Stimulated activated CD4-positive, alpha-beta T cell treated with anti-CD3 and anti-CD28 coated beads, Interleukin-4, amount 100 ng/mL, for 24 hours (primary cell): ENCODE data around the gene CHRFAM7A.
A peak's percentile ranks its signal among the peaks of the same experiment; 100 is the strongest.
"Not testable (repeated sequence)": the region's sequence is repeated elsewhere in the genome, so short reads cannot be mapped to it uniquely, and the experiment has no call there.

Experiments
- DNase-seq: peaks from one replicate; pipeline ENCODE4 v3.0.0-alpha.2; 2020

CHRFAM7A gene

GRCh38 chr15:30392766-30393663 is at the start of gene CHRFAM7A:
TSS of gene CHRFAM7A (minus strand) at chr15:30393540. CDS start at chr15:30383351, 10,189 bp downstream.
- DNase-seq = not testable (repeated sequence)

GRCh38 chr15:30438348-30438747 is 45.0 kb upstream of the CHRFAM7A start:
- not testable (repeated sequence) for DNase-seq

- not testable (repeated sequence) for DNase-seq
Observed at GRCh38 chr15:30435878-30436277, 42.5 kb upstream of the CHRFAM7A start.

GRCh38 chr15:30420723-30421122 is 27.4 kb upstream of the CHRFAM7A start:
- DNase-seq = not testable (repeated sequence)

- DNase-seq = not testable (repeated sequence)
Observed at GRCh38 chr15:30414160-30414559, 20.8 kb upstream of the CHRFAM7A start, which contains the start of gene GOLGA8R. TSS of gene GOLGA8R (minus strand) at chr15:30414260. CDS start at chr15:30414162, 98 bp downstream.

DNA sequence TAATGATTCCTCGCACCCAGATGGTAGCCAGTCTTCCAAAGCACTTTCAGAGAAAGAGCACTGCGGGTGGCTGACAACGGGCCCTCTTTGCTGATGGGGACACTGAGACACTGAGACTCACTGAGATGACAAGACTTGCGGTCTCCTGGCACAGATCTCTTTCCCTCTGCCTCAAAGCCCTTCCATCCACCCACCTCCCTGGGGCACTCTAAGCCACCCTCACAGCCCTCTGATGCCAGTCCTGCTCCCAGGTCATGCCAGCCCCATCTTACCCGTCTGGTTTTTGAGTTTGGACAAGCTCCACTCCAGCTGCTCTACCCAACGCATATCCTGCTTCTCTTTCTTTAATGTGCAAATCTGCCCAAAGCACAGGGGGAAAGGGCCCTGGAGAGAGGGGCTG is 14.3 kb upstream of the CHRFAM7A start:
- DNase-seq = not testable (repeated sequence)

DNA sequence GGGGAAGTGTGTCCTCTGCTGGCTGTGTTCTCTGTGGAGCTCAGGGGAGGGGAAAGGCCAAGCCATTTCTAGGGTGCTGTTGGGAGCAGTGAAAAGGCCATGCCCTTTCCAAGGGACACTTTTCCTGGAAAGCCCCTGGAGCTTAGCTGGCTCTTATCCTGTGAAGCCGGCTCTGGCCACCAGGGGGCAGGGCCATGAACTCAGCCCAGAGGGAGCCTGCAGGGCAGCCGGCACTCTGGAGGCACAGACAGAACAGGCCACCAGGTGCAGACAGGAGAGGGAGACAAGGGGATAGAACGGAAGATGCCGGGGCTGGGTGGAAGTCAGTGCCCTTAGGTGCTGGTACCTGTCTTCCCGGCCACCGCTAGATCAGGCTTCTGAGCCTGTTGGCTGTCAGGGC is 5.6 kb upstream of the CHRFAM7A start:
- DNase-seq = peak; percentile 69

GRCh38 chr15:30393664-30393991 is 288 bp upstream of the CHRFAM7A start:
- DNase-seq = not testable (repeated sequence)

- not testable (repeated sequence) for DNase-seq
Observed at GRCh38 chr15:30386318-30386887, 6.9 kb downstream of the CHRFAM7A start.

DNA sequence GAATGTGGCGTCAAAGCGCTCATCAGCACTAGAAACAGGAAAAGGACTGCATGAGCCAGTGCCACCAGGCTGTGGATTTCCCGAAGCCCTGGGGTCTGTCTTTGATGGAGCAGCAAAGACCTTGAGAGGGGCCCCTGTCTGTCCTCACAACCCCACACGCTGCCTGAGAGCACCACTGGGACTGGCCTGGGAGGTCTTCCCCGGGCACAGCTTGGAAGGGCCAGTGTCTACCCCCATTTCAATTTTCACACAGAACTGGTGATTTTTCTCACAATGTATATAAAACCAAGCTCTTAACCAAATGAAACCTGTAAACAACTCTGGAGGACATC is 16.3 kb downstream of the CHRFAM7A start:
- not testable (repeated sequence) for DNase-seq

DNA sequence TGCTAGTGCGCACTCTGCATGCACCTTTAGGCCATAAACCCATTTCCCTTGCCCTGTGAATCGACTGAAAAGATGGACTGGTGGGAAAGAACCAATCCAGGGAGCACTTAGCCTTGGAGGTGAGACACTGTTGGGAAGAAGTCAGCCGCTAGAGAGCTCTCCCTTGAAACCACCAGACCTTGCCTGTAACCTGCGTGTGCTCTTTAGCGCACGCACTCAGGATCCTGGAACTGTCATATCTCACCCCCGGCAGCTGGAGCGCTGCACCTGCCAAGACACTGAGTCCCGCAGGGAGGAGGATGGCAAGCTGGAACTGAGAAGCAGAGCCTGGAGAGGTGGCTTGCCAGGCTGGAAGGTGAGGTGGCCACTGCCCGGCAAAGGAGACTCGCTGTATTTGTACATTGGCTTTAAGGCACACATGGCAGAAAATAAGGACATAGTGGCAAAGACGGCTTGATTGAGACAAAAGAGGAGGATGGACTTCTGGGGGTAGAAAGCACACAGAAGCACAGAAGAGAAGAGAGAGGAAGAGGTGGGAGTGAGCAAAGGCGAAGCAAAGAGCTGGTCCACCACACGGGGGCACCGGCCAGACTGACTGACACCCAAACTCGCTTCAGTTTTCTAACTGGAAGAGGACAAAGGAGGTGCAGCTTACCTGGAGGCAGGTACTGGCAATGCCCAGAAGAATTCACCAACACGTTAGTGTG is 16.8 kb downstream of the CHRFAM7A start:
- not testable (repeated sequence) for DNase-seq

DNA sequence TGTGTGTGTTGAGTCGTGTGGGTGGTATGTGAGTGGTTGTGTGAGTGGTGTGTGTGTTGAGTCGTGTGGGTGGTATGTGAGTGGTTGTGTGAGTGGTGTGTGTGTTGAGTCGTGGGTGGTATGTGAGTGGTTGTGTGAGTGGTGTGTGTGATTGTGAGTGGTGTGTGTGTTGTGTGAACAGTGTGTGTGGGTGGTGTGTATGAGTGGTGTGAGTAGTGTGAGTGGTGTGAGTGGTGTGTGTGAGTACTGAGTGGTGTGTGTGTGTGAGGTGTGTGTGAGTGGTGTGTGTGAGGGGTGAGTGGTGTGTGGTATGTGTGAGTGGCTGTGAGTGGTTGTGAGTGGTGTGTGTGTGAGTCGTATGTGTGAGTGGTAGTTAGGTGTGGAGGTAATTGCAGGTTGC is 17.5 kb downstream of the CHRFAM7A start:
- not testable (repeated sequence) for DNase-seq

- not testable (repeated sequence) for DNase-seq
Observed at GRCh38 chr15:30374862-30375261, 18.5 kb downstream of the CHRFAM7A start.

DNA sequence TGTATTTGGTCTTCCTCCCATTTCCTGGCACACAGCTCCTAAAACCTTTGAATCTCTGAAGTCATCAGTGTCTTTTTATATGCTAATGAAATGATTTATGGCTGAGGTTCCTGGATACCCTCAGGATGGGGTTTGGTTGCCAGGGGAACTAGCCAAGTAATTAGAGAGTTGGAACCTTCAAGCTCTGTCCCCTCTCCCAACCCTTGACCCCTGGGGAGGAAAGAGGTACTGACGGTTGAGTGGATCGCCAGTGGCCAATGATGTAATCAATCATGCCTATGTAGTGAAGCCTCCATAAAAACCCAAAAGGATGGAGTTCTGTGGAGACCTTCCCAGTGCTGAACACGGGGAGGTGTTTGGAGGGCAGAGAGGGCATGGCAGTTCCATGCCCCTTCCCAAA is 25.1 kb downstream of the CHRFAM7A start:
- not testable (repeated sequence) for DNase-seq

GRCh38 chr15:30367246-30367645 is 26.1 kb downstream of the CHRFAM7A start:
- not testable (repeated sequence) for DNase-seq

DNA sequence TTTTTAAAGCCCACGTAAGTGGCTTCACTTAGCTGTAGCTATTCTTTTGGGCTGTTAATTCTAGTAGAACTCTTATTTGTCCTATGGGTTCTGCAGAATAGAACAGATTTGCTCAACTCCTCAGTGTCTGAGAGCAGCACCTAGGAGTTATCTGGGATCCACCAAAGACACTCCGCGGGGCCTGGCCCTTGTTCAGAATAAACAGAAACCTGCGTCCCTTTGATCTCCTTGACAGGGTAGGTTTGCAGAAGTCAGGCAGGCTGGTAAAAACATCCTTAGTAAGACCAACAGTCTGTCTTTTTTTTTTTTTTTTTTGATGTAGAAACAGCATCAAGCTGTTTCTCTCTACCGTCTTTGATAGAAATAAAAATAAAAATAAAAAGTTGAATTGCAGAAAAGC is 31.9 kb downstream of the CHRFAM7A start:
- not testable (repeated sequence) for DNase-seq

DNA sequence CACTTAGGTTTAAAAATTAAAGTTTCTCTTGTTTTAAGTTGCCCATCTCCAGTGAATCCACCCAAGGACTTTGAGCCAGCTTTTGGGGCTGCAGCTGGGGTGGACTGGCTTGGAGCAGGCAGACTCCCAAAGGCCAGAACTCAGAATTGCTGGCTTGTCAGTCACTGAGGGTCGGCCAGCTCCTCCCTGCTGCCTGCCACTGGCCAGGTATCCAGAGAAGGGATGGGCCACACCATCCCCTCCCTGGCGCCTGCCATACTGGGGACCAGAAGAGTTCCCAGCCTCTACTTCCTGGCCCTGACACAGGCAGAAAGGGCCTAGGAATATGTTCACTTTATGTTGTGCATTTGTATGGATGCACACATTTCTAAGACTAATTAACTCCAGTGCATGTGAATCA is 32.4 kb downstream of the CHRFAM7A start:
- DNase-seq = not testable (repeated sequence)

GRCh38 chr15:30355043-30355442 is 38.3 kb downstream of the CHRFAM7A start:
- not testable (repeated sequence) for DNase-seq

DNA sequence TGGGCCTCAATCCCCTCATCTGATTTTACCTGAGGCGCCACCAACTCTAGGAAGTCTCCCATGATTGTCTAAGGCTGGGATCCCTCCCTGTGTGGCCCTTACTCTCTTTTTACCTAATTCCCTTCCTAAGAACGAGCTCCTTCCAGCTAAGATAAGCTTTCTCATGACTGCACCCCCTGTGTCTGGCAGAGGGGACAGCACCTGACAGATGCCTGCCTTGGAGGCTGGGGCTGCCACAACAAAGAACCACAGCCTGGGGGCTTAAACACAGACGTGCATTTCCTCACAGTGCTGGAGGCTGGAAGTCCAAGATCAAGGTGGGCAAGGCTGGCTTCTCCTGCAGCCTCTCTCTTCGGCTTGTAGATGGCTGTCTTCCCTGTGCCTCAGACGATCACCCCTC is 43.5 kb downstream of the CHRFAM7A start:
- not testable (repeated sequence) for DNase-seq

DNA sequence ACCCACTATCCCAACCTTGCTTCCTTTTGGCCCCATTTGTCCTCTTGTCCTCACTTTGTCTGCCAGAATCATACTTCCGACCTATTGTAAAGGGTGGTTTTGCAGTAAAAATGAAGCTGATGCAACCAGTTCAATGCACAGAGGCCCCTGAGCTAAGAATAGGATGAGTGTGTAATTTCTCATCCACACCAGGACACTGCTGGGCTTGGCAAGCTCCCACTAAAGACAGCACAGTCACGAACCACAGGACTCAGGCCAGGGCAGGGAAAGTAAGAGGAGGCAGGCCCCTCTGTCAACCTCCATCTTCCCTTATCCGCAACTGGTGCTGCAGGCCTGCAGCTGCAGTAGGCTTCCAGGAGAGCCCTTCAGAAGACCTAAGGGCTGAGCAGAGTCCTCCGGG is 56.8 kb downstream of the CHRFAM7A start:
- not testable (repeated sequence) for DNase-seq

- not testable (repeated sequence) for DNase-seq
Observed at GRCh38 chr15:30334152-30334551, 59.2 kb downstream of the CHRFAM7A start.

DNA sequence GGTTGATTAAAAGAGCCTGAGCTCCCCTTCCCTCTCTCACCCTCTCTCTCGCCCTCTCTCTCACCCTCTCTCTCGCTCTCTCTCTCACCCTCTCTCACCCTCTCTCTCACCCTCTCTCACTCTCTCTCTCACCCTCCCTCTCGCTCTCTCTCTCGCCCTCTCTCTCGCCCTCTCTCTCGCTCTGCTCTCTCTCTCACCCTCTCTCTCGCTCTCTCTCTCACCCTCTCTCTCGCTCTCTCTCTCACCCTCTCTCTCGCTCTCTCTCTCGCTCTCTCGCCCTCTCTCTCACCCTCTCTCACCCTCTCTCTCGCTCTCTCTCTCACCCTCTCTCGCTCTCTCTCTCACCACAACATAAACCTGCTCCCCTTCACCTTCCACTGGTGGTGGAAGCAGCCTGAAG is 67.2 kb downstream of the CHRFAM7A start:
- not testable (repeated sequence) for DNase-seq

DNA sequence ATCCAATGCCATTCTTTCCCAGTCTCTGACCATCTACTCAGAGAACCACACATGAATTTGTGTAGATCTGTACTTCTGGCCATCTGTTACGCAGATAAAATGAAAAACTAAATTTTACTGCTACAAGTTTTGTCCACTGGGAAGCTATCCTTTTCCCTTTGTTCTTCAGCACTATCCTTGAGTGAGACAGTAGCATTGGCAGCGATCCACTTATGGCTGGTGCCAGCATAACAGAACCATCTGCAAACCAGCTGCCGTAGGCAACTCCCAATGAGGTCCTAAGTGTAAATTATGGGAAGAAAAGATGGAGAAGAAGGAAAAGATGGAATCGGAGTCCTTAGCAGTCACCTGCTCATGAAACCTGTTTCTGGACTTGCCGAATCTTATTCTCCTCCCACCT is 72.3 kb downstream of the CHRFAM7A start:
- not testable (repeated sequence) for DNase-seq
